ENCODE results near the gene SURF2. TPM values are rescaled to one million over a fixed set of nuclear protein-coding genes. Genes with fewer than 3 reads are reported as not detected.

The SURF2 gene
- total and polyA plus RNA-seq, 9 of the 15 experiments (the other 6 are each of a cell fraction or from before 2014, with no cell fraction given), result 5.5 to 82.5 (median 21.3) TPM

DNA sequence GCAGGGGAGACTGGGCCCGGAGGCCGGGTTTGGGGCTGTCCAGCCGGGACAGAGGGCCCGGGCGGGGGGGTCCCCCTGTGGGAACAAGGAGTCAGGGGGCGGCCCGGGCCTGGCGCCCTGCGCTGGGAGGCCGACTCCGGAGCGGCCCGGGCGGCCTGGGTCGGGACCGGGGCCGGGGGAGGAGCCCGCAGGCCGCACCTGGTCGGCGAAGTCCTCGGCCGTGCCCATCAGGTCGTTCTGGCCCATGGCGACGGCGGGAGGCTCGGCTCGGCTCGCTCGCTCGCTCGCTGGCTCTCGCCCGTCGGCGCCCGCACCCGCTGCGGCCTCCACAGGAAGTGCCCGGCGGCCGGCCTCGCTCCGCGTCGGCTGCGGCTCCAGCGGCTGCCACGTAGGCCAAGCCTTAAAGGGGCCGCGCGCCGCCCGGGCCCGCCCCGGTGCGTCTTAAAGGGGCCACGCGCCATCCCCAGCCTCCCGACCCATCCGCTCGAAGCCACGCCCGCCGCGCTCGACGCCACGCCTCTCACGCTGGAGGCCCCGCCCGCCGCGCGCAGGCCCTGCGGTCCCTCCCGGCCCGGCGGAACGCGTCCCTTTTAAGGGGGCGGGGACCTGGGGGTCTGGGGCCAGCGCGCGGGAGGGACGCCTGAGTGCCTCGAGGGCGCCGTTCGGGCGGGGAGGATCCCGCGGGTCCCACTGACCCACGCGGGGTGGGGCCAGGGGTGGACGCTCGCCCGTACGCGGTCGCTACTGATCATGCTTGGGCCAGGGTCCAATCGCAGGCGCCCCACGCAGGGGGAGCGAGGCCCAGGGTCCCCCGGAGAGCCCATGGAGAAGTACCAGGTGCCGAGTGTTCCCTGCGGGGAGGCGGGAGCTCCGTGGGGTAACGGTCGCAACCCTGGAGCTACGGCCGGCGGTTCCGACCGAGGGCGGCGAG lies 19.6 kb downstream of the SURF2 start, which contains the start of the genes STKLD1 and SURF4 (continued):
- TF ChIP-seq, protein P1, sequence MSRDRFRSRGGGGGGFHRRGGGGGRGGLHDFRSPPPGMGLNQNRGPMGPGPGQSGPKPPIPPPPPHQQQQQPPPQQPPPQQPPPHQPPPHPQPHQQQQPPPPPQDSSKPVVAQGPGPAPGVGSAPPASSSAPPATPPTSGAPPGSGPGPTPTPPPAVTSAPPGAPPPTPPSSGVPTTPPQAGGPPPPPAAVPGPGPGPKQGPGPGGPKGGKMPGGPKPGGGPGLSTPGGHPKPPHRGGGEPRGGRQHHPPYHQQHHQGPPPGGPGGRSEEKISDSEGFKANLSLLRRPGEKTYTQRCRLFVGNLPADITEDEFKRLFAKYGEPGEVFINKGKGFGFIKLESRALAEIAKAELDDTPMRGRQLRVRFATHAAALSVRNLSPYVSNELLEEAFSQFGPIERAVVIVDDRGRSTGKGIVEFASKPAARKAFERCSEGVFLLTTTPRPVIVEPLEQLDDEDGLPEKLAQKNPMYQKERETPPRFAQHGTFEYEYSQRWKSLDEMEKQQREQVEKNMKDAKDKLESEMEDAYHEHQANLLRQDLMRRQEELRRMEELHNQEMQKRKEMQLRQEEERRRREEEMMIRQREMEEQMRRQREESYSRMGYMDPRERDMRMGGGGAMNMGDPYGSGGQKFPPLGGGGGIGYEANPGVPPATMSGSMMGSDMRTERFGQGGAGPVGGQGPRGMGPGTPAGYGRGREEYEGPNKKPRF (IDR thresholded peaks at IDR 0.05; ENCODE audit: low read depth, low read length), result no peak
- TF ChIP-seq FOXJ2 (tag; IDR thresholded peaks at IDR 0.05) (no peak), GATAD2A (IDR thresholded peaks at IDR 0.05) (0 out of 2 replicates have a peak, but pooled peaks have one; percentile 30), TARDBP (IDR thresholded peaks at IDR 0.05) (no peak), ZNF124 (CRISPR knock-in tag; IDR thresholded peaks at IDR 0.05) (no peak; the same call in 1 of the 2 replicates), MAFK (IDR thresholded peaks at IDR 0.05; ENCODE audit: low read length) (no peak), MTA3 (IDR thresholded peaks at IDR 0.05; ENCODE audit: borderline replicate concordance) (peak; percentile 76), SMARCA4 (IDR thresholded peaks at IDR 0.05) (no peak), TCF7 (IDR thresholded peaks at IDR 0.05; ENCODE audit: borderline replicate concordance) (no peak), ATF1 (CRISPR knock-in tag; IDR thresholded peaks at IDR 0.05) (no peak), ATF1 (tag; IDR thresholded peaks at IDR 0.05) (peak; percentile 78), SP1 (CRISPR knock-in tag; IDR thresholded peaks at IDR 0.05) (peak; percentile 94), JUND (IDR thresholded peaks at IDR 0.05; ENCODE audit: borderline replicate concordance, low read depth, low read length) (peak; percentile 69; the same call in 1 of the 2 replicates), JUND (tag; IDR thresholded peaks at IDR 0.05; ENCODE audit: borderline replicate concordance, low read depth, low read length) (no peak), PCBP2 (IDR thresholded peaks at IDR 0.05; ENCODE audit: low read depth, low read length, poor library complexity, severe bottlenecking) (no peak), ZNF311 (CRISPR knock-in tag; IDR thresholded peaks at IDR 0.05) (no peak), ZFPM2 (CRISPR knock-in tag; IDR thresholded peaks at IDR 0.05) (no peak)
- TF ChIP-seq, protein P2, sequence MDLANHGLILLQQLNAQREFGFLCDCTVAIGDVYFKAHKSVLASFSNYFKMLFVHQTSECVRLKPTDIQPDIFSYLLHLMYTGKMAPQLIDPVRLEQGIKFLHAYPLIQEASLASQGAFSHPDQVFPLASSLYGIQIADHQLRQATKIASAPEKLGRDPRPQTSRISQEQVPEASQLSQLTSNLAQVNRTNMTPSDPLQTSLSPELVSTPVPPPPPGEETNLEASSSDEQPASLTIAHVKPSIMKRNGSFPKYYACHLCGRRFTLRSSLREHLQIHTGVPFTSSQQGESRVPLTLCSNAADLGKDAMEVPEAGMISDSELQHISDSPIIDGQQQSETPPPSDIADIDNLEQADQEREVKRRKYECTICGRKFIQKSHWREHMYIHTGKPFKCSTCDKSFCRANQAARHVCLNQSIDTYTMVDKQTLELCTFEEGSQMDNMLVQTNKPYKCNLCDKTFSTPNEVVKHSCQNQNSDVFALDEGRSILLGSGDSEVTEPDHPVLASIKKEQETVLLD (IDR thresholded peaks at IDR 0.05), result peak; percentile 68; the same call in 1 of the 2 replicates
- TF ChIP-seq, protein P3, sequence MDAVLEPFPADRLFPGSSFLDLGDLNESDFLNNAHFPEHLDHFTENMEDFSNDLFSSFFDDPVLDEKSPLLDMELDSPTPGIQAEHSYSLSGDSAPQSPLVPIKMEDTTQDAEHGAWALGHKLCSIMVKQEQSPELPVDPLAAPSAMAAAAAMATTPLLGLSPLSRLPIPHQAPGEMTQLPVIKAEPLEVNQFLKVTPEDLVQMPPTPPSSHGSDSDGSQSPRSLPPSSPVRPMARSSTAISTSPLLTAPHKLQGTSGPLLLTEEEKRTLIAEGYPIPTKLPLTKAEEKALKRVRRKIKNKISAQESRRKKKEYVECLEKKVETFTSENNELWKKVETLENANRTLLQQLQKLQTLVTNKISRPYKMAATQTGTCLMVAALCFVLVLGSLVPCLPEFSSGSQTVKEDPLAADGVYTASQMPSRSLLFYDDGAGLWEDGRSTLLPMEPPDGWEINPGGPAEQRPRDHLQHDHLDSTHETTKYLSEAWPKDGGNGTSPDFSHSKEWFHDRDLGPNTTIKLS (IDR thresholded peaks at IDR 0.05; ENCODE audit: borderline replicate concordance, low read depth), result peak; percentile 100
- TF ChIP-seq, protein P4, sequence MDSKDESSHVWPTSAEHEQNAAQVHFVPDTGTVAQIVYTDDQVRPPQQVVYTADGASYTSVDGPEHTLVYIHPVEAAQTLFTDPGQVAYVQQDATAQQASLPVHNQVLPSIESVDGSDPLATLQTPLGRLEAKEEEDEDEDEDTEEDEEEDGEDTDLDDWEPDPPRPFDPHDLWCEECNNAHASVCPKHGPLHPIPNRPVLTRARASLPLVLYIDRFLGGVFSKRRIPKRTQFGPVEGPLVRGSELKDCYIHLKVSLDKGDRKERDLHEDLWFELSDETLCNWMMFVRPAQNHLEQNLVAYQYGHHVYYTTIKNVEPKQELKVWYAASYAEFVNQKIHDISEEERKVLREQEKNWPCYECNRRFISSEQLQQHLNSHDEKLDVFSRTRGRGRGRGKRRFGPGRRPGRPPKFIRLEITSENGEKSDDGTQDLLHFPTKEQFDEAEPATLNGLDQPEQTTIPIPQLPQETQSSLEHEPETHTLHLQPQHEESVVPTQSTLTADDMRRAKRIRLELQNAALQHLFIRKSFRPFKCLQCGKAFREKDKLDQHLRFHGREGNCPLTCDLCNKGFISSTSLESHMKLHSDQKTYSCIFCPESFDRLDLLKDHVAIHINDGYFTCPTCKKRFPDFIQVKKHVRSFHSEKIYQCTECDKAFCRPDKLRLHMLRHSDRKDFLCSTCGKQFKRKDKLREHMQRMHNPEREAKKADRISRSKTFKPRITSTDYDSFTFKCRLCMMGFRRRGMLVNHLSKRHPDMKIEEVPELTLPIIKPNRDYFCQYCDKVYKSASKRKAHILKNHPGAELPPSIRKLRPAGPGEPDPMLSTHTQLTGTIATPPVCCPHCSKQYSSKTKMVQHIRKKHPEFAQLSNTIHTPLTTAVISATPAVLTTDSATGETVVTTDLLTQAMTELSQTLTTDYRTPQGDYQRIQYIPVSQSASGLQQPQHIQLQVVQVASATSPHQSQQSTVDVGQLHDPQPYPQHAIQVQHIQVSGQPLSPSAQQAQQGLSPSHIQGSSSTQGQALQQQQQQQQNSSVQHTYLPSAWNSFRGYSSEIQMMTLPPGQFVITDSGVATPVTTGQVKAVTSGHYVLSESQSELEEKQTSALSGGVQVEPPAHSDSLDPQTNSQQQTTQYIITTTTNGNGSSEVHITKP (IDR thresholded peaks at IDR 0.05; ENCODE audit: partially characterized antibody), result peak; percentile 26
